Body of pancreas (tissue), 4 donors: ENCODE measurements around the gene GARIN5B. TPM values are rescaled to one million over a fixed set of nuclear protein-coding genes. Genes with fewer than 3 reads are reported as not detected.
"Not testable (repeated sequence)": the region's sequence is repeated elsewhere in the genome, so short reads cannot be mapped to it uniquely, and the experiment has no call there.

ENCODE experiments used
- ATAC-seq: fragments of 150-250 bp; one replicate; pipeline ENCODE4 v1.9.1; 2016
- DNase-seq, 4 donors: peaks; one replicate each; pipeline ENCODE4 v3.0.0-alpha.2; 2019
- H3K27ac ChIP-seq, 4 donors: fragments of 200-600 bp; sonication (generic); 1 replicate in 3 of 4; 2 replicates in 1 of 4; pipeline versions ENCODE4 v1.5.1 to v1.6.1; 2016 to 2019; ENCODE audit warnings: mild to moderate bottlenecking in 1 of 4, mixed read lengths in 1 of 4, moderate library complexity in 1 of 4
- H3K27me3 ChIP-seq, 2 donors: fragments of 200-600 bp; sonication (generic); one replicate each; pipeline ENCODE4 v1.6.0; 2016; ENCODE audit warnings: mild to moderate bottlenecking in 1 of 2
- H3K36me3 ChIP-seq, 2 donors: fragments of 200-600 bp; sonication (generic); replicated peaks in 1 of 2; 2 replicates each; pipeline ENCODE4 v1.5.1; 2016; ENCODE audit warnings: low read depth in 2 of 2; ENCODE audit not compliant: insufficient read depth in 1 of 2
- H3K4me1 ChIP-seq: fragments of 200-600 bp; sonication (generic); one replicate; pipeline ENCODE4 v1.6.0; 2016
- H3K4me3 ChIP-seq, 2 donors: fragments of 200-600 bp; sonication (generic); 1 replicate in 1 of 2; 2 replicates in 1 of 2; pipeline ENCODE4 v1.5.1; 2016 to 2019
- H3K9me3 ChIP-seq, 3 donors: fragments of 200-600 bp; sonication (generic); 1 replicate in 2 of 3; 2 replicates in 1 of 3; pipeline ENCODE4 v1.5.1; 2016
- CTCF ChIP-seq, 7 experiments: fragments of 450-650 bp in 4 of 7; fragments of 200-600 bp in 3 of 7; sonication (generic) in 3 of 7; IDR thresholded peaks; one replicate each; pipeline ENCODE4 v1.5.1; 2016 to 2019; ENCODE audit warnings: antibody characterized with exemption in 7 of 7
- POLR2A ChIP-seq, 3 donors: fragments of 450-650 bp; IDR thresholded peaks; one replicate each; pipeline ENCODE4 v1.6.1; 2016; ENCODE audit warnings: antibody characterized with exemption in 3 of 3, mild to moderate bottlenecking in 2 of 3
- whole genome bisulfite sequencing, 2 donors: methylation state at CpG; one replicate each; pipeline ENCODE4 v1.1.5; 2017; 5-methylcytosine and 5-hydroxymethylcytosine counted together
- intact Hi-C: fragments of 100-400 bp; cut with DNase I; formaldehyde crosslinking; loops from one replicate; pipeline ENCODE4 v1.15.1; 2023
- total RNA-seq, 2 donors: library from RNA; depleted of rRNA; stranded (reverse); fragments of >200 nt; gene quantifications; one replicate each; pipeline ENCODE4 v1.1.0, GENCODE V29; 2016

GARIN5B gene
- total RNA-seq = not detected

DNA sequence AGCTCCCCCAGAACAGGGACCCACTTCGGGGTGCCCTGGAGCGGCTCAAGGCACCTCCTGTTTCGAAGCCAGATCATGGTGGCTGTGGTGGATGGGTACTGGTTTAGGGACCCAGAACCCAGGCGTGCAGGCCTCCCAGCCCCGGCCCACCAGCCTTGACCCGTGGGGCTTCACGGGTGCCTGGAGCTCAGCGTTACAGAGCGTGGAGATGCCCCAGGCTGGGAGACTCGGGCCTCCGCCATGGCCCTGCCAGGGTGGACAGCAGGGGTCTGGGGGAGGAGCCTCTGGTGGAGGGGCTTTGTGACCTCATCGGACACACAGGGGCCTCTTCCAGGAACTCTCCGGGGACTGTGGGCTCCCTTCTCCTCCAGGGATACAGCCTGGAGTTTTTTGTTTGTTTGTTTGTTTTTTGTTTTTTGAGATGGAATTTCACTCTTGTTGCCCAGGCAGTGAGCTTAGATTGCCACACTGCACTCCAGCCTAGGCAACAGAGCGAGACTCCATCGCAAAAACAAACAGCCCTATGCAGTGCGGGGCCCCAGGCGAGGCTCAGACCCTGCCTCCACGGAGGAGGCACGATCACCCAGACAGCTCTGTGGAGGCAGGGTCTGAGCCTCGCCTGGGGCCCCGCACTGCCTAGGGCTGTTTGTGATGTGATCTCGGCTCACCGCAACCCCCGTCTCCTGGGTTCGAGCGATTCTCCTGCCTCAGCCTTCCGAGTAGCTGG, at the start of gene GARIN5B:
GARIN5B (minus strand) TSS at position 271 of the 727 bp plus-strand sequence; CDS start at position 77, 194 bp downstream.
- no peak within 1 kb of the TSS for H3K4me3 ChIP-seq
- ATAC-seq (no peak), DNase-seq (no peak)
- no peaks in the 10 kb centered on the region for H3K36me3 ChIP-seq
- H3K9me3 ChIP-seq = no peaks in the 10 kb centered on the region
- H3K27me3 ChIP-seq = no peaks in the 10 kb centered on the region
- intact Hi-C loops = no loop called here
- TF ChIP-seq CTCF (IDR thresholded peaks at IDR 0.05) (no peak), POLR2A (IDR thresholded peaks at IDR 0.05) (no peak)
- 72 to 74% methylated on average over 3 to 27 of the region's 27 CpGs for WGBS, 2 donors
- no peaks in the 10 kb centered on the region for H3K4me1 ChIP-seq
- no peak within 1 kb of the TSS for H3K27ac ChIP-seq

DNA sequence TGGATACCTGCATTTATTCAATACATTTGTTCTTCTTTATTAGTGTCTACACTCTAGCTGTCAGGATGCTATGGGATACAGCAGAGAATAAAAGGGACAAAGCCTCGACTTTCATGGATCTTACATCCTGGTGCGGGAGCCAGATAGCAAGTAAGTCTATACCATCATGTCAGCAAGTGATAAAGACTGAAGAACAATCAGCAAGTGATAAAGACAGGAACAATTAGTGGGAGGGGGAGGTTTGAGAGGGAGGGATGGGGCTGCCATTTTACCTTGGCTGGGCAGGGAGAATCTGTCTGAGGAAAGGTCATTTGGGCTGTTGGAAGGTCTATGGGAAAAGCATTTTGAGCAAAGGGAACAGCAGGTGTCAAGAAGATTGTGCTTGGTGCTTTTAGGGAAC, 47.1 kb upstream of the GARIN5B start:
- Histone ChIP-seq H3K4me3 (no peak overlapping the region), H3K27me3 (no peaks in the 10 kb centered on the region), H3K9me3 (no peaks in the 10 kb centered on the region), H3K4me1 (peaks cover 13% of the 10 kb centered on the region), H3K36me3 (no peaks in the 10 kb centered on the region), H3K27ac (no peak overlapping the region)
- no peak for DNase-seq
- intact Hi-C loops = no loop called here
- 93 to 95% methylated on average over 2 of the region's 2 CpGs for WGBS, 2 donors
- TF ChIP-seq POLR2A (IDR thresholded peaks at IDR 0.05) (no peak), CTCF (IDR thresholded peaks at IDR 0.05) (no peak)
- ATAC-seq = no peak

DNA sequence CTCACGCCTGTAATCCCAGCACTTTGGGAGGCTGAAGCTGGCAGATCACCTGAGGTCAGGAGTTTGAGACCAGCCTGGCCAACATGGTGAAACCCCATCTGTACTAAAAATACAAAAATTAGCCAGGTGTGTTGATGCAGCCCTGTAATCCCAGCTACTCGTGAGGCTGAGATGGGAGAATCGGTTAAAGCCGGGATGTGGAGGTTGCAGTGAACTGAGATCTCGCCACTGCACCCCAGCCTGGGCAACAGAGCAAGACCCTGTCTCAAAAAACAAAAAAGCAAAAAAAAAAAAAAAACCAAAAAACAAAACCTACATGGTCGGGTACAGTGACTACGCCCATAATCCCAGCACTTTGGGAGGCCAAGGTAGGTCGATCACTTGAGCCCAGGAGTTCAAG, 46.1 kb upstream of the GARIN5B start:
- ATAC-seq, H3K27ac ChIP-seq, H3K36me3 ChIP-seq, DNase-seq, H3K27me3 ChIP-seq, intact Hi-C loops, H3K9me3 ChIP-seq, H3K4me3 ChIP-seq: not testable (repeated sequence)
- WGBS, 2 donors = 87 to 95% methylated on average over 7 to 8 of the region's 8 CpGs
- peaks cover 13% of the 10 kb centered on the region for H3K4me1 ChIP-seq

DNA sequence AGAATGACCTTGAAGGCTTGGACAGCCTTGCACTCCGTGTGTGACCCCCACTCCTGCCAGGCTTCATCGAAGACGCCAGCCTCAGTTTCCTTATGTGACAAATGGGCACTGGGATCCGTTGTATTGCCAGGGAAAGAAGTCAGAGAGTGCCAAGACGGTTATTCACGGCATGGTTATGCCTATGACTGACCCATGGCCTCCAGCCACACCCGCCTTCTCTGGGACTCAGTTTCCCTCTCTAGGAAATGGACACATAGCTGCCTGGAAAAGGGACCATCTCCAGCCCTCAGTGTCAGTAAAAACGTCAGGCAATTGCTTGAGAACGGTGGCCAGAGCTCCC, 45.4 kb upstream of the GARIN5B start:
- TF ChIP-seq POLR2A (IDR thresholded peaks at IDR 0.05) = no peak
- TF ChIP-seq CTCF (IDR thresholded peaks at IDR 0.05) = peak in 1 of 7 experiments; percentile 5
- Histone ChIP-seq H3K9me3 (no peaks in the 10 kb centered on the region), H3K36me3 (no peaks in the 10 kb centered on the region), H3K27me3 (no peaks in the 10 kb centered on the region), H3K27ac (peak overlapping the region; percentile 93 to 100 (median 98)), H3K4me1 (peaks cover 13% of the 10 kb centered on the region), H3K4me3 (no peak overlapping the region)
- 53 to 57% methylated on average over 9 of the region's 9 CpGs for WGBS, 2 donors
- ATAC-seq = no peak
- no peak for DNase-seq
- intact Hi-C loops = no loop called here

DNA sequence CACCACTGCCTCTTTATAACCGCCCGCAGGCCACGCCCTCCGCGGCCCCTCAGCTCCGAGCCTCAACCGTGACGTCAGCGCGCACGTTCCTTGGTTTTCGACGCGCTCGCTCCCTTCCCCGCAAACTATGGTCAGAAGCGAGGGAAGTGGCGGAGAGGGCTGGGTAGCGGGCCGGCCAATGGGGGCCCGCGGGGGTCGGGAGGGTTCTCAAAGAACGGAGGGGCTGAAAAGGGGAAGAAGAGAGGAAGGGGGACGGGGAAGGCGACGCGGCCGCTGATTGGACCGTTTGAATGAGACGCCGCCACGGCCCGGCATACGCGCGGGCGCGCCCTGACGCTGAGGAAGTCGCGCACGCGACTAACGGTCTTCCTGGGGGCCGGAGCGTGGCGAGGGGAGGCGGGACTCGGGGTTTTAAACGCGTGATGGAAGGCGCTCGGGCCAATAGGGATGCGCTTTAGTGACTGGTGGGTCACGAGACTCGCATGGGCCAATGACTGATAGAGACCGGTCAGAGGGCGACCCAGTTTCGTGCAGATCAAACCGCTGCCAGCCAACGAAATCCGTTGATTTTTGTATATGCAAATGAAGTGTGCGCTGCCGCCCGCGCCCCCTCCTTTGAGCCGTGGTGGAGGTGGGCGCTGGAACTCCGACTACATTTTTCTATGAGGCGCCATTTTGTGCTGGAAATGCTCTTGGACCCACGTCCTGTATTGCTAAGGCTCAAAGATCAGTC, 44.9 kb upstream of the GARIN5B start:
- Histone ChIP-seq H3K27me3 (no peaks in the 10 kb centered on the region), H3K9me3 (no peaks in the 10 kb centered on the region), H3K27ac (peak overlapping the region; percentile 93 to 100 (median 98)), H3K4me1 (peaks cover 13% of the 10 kb centered on the region), H3K4me3 (peak overlapping the region; percentile 69 to 76), H3K36me3 (no peaks in the 10 kb centered on the region)
- ATAC-seq (peak; percentile 95), DNase-seq (peak; percentile 97 to 99 (median 98))
- WGBS, 2 donors = 0% methylated on average over 46 to 72 of the region's 72 CpGs
- intact Hi-C loops = no loop called here
- no peak for TF ChIP-seq CTCF (IDR thresholded peaks at IDR 0.05)
- TF ChIP-seq POLR2A (IDR thresholded peaks at IDR 0.05) = peak in 1 of 3 donors; percentile 87
